Stimulated activated CD8-positive, alpha-beta memory T cell treated with anti-CD3 and anti-CD28 coated beads, Interleukin-7, amount 100 ng/mL, for 48 hours (primary cell): Measurements from ENCODE around the gene CDH4.

Experiments used
- DNase-seq, 2 donors: peaks; one replicate each; pipeline ENCODE4 v3.0.0-alpha.2; 2020; ENCODE audit warnings: low read depth in 1 of 2; ENCODE audit errors: extremely low read depth in 1 of 2

CDH4 gene

GRCh38 chr20:61895016-61895415 is 643.0 kb downstream of the CDH4 start:
- DNase-seq, result no peak

DNA sequence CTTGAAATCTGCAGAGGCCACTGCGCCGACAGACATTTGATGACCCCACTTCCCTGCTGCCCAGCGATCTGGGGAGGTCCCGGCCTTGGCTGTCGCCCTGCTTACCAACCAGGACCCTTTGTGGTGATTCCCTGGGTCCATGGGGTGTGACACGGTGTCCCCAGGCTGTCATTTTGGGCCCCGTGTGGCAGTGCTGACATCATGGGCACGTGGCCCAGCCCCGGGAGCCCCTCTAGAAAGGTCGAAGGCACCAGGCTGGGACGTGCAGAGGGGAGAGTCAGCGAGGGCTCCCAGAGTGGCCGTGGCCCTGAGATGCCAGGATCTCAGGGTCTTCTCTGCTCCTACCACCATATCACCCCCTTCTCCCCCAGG is 643.6 kb downstream of the CDH4 start:
- DNase-seq, result no peak

DNA sequence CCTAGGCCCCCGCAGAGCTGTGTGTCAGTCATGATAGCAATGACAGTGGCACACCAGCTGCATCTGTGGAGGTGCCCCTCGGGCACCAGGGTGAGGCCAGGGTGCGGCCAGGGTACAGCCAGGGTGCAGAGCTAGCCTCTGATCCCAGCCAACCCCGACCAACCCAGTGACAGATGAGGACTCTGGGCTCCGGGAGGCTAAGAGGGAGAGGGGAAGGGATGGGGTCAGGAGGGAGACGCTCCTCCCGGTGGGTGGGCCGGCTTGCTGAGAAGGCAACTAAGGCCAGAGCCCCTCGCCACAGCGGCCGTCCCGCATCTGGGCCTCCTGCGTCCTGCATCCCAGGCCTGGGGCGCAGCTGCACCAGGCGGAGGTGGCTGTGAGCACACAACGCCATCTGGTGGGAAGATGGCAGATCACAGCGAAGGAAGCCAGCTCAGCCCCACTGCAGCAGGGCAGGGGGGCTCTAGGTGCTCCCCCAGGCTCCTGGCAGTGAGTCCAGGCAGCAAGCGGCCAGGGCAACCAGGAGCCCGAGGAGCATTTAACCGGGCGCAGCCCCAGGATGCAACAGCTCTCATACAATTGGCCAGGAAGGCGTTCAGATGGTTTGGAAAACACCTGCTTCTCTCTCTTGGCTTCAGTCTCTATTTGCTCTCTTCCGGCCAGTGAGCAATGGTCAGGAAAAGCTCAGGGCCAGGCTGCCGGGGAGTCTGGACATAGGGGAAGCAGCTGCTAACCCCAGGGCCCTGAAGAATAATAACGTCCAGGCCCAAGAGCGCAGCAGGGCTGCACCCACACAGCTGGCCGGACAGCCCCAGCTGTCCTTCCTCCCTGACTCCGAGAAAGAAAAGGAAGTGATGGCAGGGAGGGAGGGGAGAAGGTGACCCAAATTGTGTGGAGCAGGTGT is 644.2 kb downstream of the CDH4 start:
- DNase-seq, result no peak

GRCh38 chr20:61897401-61898295 is 645.6 kb downstream of the CDH4 start:
- DNase-seq, result no peak

GRCh38 chr20:61898405-61898804 is 646.3 kb downstream of the CDH4 start:
- DNase-seq, result no peak

- DNase-seq, result no peak
Observed at GRCh38 chr20:61900011-61900944, 648.2 kb downstream of the CDH4 start.

DNA sequence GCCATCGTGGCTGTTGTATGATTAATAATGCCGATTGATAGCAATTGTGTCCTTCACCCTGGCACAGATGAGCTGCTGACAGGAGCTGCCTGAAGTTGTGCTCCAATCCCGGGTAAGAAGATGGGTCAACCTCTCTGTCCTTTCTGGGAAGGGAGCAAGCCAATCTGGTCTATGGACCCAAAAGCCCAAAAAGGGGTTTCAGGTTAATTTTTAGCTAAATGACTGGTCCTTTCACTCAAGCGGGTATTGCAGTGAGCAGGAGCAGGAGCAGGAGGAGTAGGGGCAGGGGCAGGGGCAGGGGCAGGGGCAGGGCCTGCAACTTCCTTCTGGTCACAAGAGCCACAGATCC is 648.9 kb downstream of the CDH4 start:
- no peak for DNase-seq

DNA sequence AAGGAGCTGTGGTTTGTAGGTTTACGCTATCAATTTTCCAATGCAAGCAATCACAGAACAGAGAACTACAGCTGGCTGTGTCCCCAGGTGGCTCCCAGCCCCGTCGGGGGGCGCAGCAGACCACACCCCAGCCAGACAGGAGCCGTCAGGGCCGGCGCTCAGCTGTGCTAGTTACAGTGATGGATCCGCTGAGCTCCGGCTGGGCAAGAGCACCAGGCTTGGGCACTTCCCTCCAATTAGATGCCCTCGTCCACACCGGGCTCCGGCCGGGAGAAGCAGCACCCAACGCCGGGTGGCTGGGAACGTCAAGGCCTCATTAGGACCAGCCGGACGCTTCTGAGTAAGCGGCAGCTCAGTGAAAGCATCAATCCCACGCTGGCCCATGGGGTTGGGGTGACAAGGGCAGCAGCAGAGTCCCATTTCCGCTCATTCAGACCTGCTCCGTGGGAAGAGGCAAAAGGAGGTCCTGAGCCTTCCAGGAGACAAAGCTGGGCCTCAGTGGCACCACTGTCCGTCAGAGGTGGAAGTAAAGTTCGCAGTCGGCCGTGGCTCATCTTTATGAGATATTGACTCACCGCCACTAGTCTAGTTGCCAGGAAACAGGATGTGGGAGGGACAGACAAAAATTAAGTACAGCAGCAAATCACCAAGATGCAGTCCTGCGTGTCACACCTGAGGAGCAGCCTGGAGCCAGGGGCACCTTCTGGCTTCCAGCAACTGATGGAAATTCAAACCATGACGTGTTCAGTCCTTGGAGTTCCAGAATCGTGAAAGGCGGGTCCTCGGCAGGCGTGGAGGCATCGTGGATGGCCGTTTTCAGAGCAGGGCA is 649.5 kb downstream of the CDH4 start:
- DNase-seq, result no peak

GRCh38 chr20:61902221-61902869 is 650.3 kb downstream of the CDH4 start:
- DNase-seq, result no peak

DNA sequence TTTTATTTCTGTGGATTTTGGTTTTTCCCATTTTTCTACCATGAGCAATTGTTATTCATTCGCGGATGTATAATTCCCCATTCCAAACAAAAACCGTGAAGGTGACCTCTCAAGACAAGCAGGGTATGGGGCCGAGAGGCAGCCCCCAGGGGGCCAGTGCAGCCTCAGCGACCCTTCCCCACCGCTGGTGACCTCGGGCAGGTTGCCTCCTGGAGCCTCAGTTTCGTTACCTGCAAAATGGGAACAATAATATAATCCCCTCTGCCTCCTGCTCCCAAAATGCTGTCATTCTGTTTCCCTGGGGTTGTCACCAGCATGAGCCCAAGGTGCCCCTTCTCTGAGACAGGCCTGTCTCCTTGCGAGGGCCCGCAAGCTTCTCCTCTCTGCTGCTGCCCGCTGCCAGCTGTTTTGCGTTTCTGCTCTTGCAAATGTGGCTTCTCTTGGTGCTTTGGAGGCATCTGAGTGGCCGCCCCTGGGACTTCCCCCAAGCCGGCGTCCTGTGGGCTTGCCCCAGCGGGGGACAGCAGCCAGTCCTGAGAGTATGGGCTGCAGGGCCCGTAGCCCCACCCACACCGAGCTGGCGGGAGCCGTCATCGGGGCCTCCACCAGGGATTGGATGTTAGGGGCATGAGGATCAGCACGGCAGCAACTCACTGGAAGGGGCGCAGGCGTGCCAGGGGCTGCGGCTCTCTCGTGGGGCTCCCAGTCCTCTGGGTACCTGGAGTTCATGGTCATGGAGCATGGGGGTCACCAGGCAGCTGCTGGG is 651.7 kb downstream of the CDH4 start:
- no peak for DNase-seq

DNA sequence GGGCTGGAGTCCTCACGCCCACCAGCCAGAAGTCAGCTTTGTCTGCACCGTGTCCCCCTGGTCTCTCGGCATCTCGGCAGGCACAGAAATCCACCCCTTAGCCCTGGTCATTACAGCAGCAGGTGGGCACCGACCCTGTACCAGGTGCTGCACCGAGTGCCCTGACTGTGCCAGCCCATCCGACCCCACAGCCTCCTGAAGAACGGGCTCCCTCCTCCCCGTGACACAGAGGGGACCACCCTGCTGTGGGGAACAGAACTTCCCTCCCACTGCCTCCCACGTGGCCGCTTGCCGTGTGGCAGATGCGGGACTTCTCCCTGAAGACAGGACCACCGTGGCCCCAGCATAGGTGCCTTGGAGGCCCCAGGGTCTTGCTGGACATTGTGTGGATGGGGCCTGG is 652.4 kb downstream of the CDH4 start:
- no peak for DNase-seq

- no peak for DNase-seq
Observed at GRCh38 chr20:61905781-61906523, 653.9 kb downstream of the CDH4 start.

DNA sequence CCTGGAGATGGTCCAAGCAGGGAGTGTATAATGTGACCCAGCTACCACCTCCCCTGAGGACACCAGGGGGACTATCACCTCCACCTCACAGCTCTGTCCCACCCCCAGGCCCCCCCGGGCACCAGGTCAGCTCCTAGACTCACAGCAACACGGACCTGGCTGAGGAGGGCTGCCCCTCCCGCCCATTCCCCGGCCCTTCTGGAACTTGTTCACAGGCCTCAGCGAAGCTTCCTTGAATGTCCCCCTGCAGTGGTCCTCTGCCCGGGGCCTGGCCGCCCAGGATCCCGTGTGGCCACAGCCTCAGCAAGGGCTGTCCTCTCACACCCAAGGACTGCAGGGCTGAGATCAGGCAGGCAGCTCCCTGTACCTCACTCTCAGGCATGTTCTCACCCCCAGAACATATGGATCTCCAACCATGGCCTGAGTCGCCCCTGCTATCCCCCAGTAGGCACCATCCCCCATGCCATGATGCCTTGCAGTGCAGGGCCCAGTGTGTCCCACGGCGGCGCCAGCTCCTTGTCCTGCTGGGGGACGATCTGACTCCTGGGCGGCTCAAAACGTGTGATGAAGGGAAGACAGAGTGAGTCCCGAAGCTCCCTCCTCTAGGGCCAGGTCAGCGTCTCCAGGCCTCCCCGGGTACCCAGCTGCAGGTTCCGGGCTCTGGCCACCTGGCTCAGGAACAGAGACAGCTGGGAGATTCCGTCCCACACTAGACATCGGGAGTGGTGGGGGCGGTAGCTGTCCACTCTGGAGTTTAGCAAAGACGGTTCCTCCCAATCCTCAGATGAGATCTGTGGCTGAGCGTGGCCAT is 655.2 kb downstream of the CDH4 start:
- DNase-seq, result no peak

- no peak for DNase-seq
Observed at GRCh38 chr20:61908057-61909026, 656.3 kb downstream of the CDH4 start.

- DNase-seq, result no peak
Observed at GRCh38 chr20:61909028-61909427, 657.0 kb downstream of the CDH4 start.

DNA sequence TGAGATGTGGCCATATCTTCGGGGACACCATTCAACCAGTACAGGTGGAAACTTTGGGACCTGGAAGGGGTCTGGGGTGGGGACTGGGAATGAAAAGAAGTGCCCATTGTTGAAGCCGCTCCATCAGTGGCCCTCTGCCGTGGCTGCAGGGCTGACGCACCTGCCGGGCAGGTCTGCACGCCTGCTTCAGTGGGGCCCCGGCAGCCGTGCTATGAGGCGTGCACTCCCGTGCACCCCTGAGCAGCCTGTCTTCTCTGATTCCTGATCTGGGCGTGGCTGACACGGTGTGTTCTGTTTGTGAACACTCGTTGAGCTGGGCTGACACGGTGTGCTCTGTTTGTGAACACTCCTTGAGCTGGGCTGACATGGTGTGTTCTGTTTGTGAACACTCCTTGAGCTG is 657.8 kb downstream of the CDH4 start:
- no peak for DNase-seq
